Activated CD8-positive, alpha-beta T cell treated with anti-CD3 and anti-CD28 coated beads, Interleukin-2, amount 10 ng/mL, durations not matched to agents 7 days and 5 days (primary cell): ENCODE data around the gene CTNNB1. TPM values are rescaled to one million over a fixed set of nuclear protein-coding genes. Genes with fewer than 3 reads are reported as not detected.

Experiments used
- ATAC-seq: fragments of 150-1000 bp; cut with Tn5 transposase; one replicate; pipeline ENCODE4 v1.10.0; 2021; ENCODE audit warnings: moderate library complexity
- CTCF ChIA-PET: fragments of 350-600 bp; sonication (Branson Sonifier 250); formaldehyde crosslinking; loops from one replicate; lab custom pipeline; 2021; ENCODE audit warnings: antibody characterized with exemption; lab: Charles Lee
- POLR2A ChIA-PET: fragments of 350-600 bp; sonication (Branson Sonifier 250); formaldehyde crosslinking; loops from one replicate; lab custom pipeline; 2021; ENCODE audit warnings: antibody characterized with exemption; lab: Charles Lee
- DNase-seq: peaks from one replicate; pipeline ENCODE4 v3.0.0-alpha.2; 2020
- H3K27ac Mint-ChIP-seq: one replicate; pipeline ENCODE4 v1.8.0; 2021; ENCODE audit warnings: mild to moderate bottlenecking, mixed read lengths
- H3K27me3 Mint-ChIP-seq: one replicate; pipeline ENCODE4 v1.8.0; 2021; ENCODE audit warnings: low read depth, mixed read lengths
- H3K36me3 Mint-ChIP-seq: one replicate; pipeline ENCODE4 v1.8.0; 2021; ENCODE audit warnings: low read depth, mixed read lengths
- H3K4me1 Mint-ChIP-seq: one replicate; pipeline ENCODE4 v1.8.0; 2021; ENCODE audit warnings: low read depth, mixed read lengths
- H3K4me3 Mint-ChIP-seq: one replicate; pipeline ENCODE4 v1.8.0; 2021; ENCODE audit warnings: mild to moderate bottlenecking, mixed read lengths
- H3K9me3 Mint-ChIP-seq: one replicate; pipeline ENCODE4 v1.8.0; 2022; ENCODE audit warnings: mixed read lengths; ENCODE audit not compliant: insufficient read depth
- total RNA-seq, 2 experiments: library from RNA; stranded (reverse); gene quantifications; one replicate each; pipeline ENCODE4 v1.2.3, GENCODE V29; 2021

CTNNB1 gene
- total RNA-seq, 2 experiments from 2014 or later = 112 TPM

GRCh38 chr3:41204369-41204768, 5.1 kb downstream of the CTNNB1 start:
- no peak overlapping the region for H3K27ac Mint-ChIP-seq
- H3K4me3 Mint-ChIP-seq = no peak overlapping the region
- H3K4me1 Mint-ChIP-seq = peaks cover 68% of the 10 kb centered on the region
- ATAC-seq (no peak), DNase-seq (no peak)
- ChIA-PET CTCF (no interaction called here), POLR2A (no interaction called here)
- H3K9me3 Mint-ChIP-seq = no peaks in the 10 kb centered on the region
- H3K36me3 Mint-ChIP-seq = peaks cover 38% of the 10 kb centered on the region
- H3K27me3 Mint-ChIP-seq = no peaks in the 10 kb centered on the region

- Mint-ChIP-seq H3K4me3 (no peak overlapping the region), H3K27me3 (no peaks in the 10 kb centered on the region), H3K27ac (no peak overlapping the region), H3K4me1 (peaks cover 71% of the 10 kb centered on the region), H3K36me3 (peaks cover 42% of the 10 kb centered on the region), H3K9me3 (no peaks in the 10 kb centered on the region)
- DNase-seq (no peak), ATAC-seq (no peak)
- ChIA-PET POLR2A (no interaction called here), CTCF (no interaction called here)
Observed at GRCh38 chr3:41205591-41205990, 6.3 kb downstream of the CTNNB1 start.

- no peaks in the 10 kb centered on the region for H3K9me3 Mint-ChIP-seq
- ATAC-seq = no peak
- no peak for DNase-seq
- peaks cover 59% of the 10 kb centered on the region for H3K4me1 Mint-ChIP-seq
- ChIA-PET CTCF (interaction anchor here (1.0 to 1.5 kb wide), 2 partner anchors 8 to 15 kb away, joined by 3 to 4 read pairs; no protein-coding TSS in a partner anchor), POLR2A (interaction anchor here (1.3 kb wide), 1 partner anchor 8 kb away, joined by 11 read pairs; the partner anchor contains the start of gene CTNNB1)
- peaks cover 40% of the 10 kb centered on the region for H3K36me3 Mint-ChIP-seq
- no peak overlapping the region for H3K4me3 Mint-ChIP-seq
- no peaks in the 10 kb centered on the region for H3K27me3 Mint-ChIP-seq
- no peak overlapping the region for H3K27ac Mint-ChIP-seq
Observed at GRCh38 chr3:41207355-41207754, 8.1 kb downstream of the CTNNB1 start.

- H3K4me1 Mint-ChIP-seq = peaks cover 59% of the 10 kb centered on the region
- no peaks in the 10 kb centered on the region for H3K27me3 Mint-ChIP-seq
- peaks cover 42% of the 10 kb centered on the region for H3K36me3 Mint-ChIP-seq
- no peak for DNase-seq
- no peak overlapping the region for H3K27ac Mint-ChIP-seq
- ChIA-PET POLR2A (interaction anchor here (1.3 to 1.6 kb wide), 2 partner anchors 9 kb away, joined by 6 to 11 read pairs; partner anchors contain the start of gene CTNNB1), CTCF (interaction anchor here (1.0 kb wide), 1 partner anchor 14 kb away, joined by 3 read pairs; no protein-coding TSS in a partner anchor)
- no peaks in the 10 kb centered on the region for H3K9me3 Mint-ChIP-seq
- no peak overlapping the region for H3K4me3 Mint-ChIP-seq
- no peak for ATAC-seq
Observed at GRCh38 chr3:41208507-41209220, 9.4 kb downstream of the CTNNB1 start.

- Mint-ChIP-seq H3K36me3 (peaks cover 42% of the 10 kb centered on the region), H3K4me3 (no peak overlapping the region), H3K27ac (no peak overlapping the region), H3K4me1 (peaks cover 49% of the 10 kb centered on the region), H3K27me3 (no peaks in the 10 kb centered on the region), H3K9me3 (no peaks in the 10 kb centered on the region)
- POLR2A ChIA-PET = interaction anchor here (1.6 kb wide), 1 partner anchor 10 kb away, joined by 6 read pairs; the partner anchor contains the start of gene CTNNB1
- CTCF ChIA-PET = no interaction called here
- ATAC-seq (no peak), DNase-seq (no peak)
Observed at GRCh38 chr3:41209646-41210045, 10.3 kb downstream of the CTNNB1 start.

- no peaks in the 10 kb centered on the region for H3K9me3 Mint-ChIP-seq
- H3K4me1 Mint-ChIP-seq = peaks cover 49% of the 10 kb centered on the region
- no peak overlapping the region for H3K27ac Mint-ChIP-seq
- CTCF ChIA-PET = no interaction called here
- peaks cover 36% of the 10 kb centered on the region for H3K36me3 Mint-ChIP-seq
- DNase-seq (no peak), ATAC-seq (no peak)
- no peak overlapping the region for H3K4me3 Mint-ChIP-seq
- POLR2A ChIA-PET = interaction anchor here (0.6 to 1.0 kb wide), 3 partner anchors 12 to 796 kb away, joined by 3 to 5 read pairs (median 3); partner anchors contain the start of gene CTNNB1
- no peaks in the 10 kb centered on the region for H3K27me3 Mint-ChIP-seq
Observed at GRCh38 chr3:41210966-41211365, 11.7 kb downstream of the CTNNB1 start.

GRCh38 chr3:41212088-41212487, 12.8 kb downstream of the CTNNB1 start:
- DNase-seq (no peak), ATAC-seq (no peak)
- peaks cover 50% of the 10 kb centered on the region for H3K4me1 Mint-ChIP-seq
- H3K4me3 Mint-ChIP-seq = no peak overlapping the region
- no peaks in the 10 kb centered on the region for H3K27me3 Mint-ChIP-seq
- peaks cover 33% of the 10 kb centered on the region for H3K36me3 Mint-ChIP-seq
- ChIA-PET POLR2A (interaction anchor here (0.7 to 1.9 kb wide), 2 partner anchors 13 to 64 kb away, joined by 3 to 8 read pairs; partner anchors contain the start of gene CTNNB1), CTCF (interaction anchor here (0.6 kb wide), 1 partner anchor 881 kb away, joined by 3 read pairs; no protein-coding TSS in a partner anchor)
- no peaks in the 10 kb centered on the region for H3K9me3 Mint-ChIP-seq
- no peak overlapping the region for H3K27ac Mint-ChIP-seq

GRCh38 chr3:41213588-41213987, 14.3 kb downstream of the CTNNB1 start:
- Mint-ChIP-seq H3K4me1 (peaks cover 40% of the 10 kb centered on the region), H3K4me3 (no peak overlapping the region), H3K27me3 (no peaks in the 10 kb centered on the region), H3K36me3 (peaks cover 22% of the 10 kb centered on the region), H3K27ac (no peak overlapping the region), H3K9me3 (no peaks in the 10 kb centered on the region)
- POLR2A ChIA-PET = interaction anchor here (0.6 to 1.9 kb wide), 2 partner anchors 14 to 47 kb away, joined by 3 to 8 read pairs; partner anchors contain the start of gene CTNNB1
- DNase-seq (no peak), ATAC-seq (no peak)
- CTCF ChIA-PET = no interaction called here

- ATAC-seq = no peak
- CTCF ChIA-PET = interaction anchor here (1.4 to 1.6 kb wide), 2 partner anchors 9 to 18 kb away, joined by 4 to 10 read pairs; partner anchors contain the start of gene CTNNB1
Observed at GRCh38 chr3:41216422-41216821, 17.1 kb downstream of the CTNNB1 start.

GRCh38 chr3:41216993-41217392, 17.7 kb downstream of the CTNNB1 start:
- Mint-ChIP-seq H3K27ac (no peak overlapping the region), H3K36me3 (peaks cover 6% of the 10 kb centered on the region), H3K4me1 (peaks cover 40% of the 10 kb centered on the region), H3K27me3 (no peaks in the 10 kb centered on the region), H3K4me3 (no peak overlapping the region), H3K9me3 (no peaks in the 10 kb centered on the region)
- no peak for DNase-seq
- no peak for ATAC-seq
- ChIA-PET POLR2A (interaction anchor here (0.9 to 1.4 kb wide), 2 partner anchors 15 to 18 kb away, joined by 3 to 5 read pairs; partner anchors contain the start of gene CTNNB1), CTCF (no interaction called here)

More at GRCh38 chr3:41216422-41216821, 17.1 kb downstream of the CTNNB1 start:
- H3K4me3 Mint-ChIP-seq = no peak overlapping the region
- peaks cover 10% of the 10 kb centered on the region for H3K36me3 Mint-ChIP-seq
- no peaks in the 10 kb centered on the region for H3K27me3 Mint-ChIP-seq
- no peak for DNase-seq
- no peak overlapping the region for H3K27ac Mint-ChIP-seq
- no peaks in the 10 kb centered on the region for H3K9me3 Mint-ChIP-seq
- POLR2A ChIA-PET = interaction anchor here (0.9 to 1.4 kb wide), 2 partner anchors 15 to 17 kb away, joined by 3 to 5 read pairs; partner anchors contain the start of gene CTNNB1
- peaks cover 39% of the 10 kb centered on the region for H3K4me1 Mint-ChIP-seq

- Mint-ChIP-seq H3K27ac (no peak overlapping the region), H3K27me3 (no peaks in the 10 kb centered on the region), H3K36me3 (peaks cover 11% of the 10 kb centered on the region), H3K9me3 (no peaks in the 10 kb centered on the region), H3K4me1 (peaks cover 38% of the 10 kb centered on the region), H3K4me3 (no peak overlapping the region)
- DNase-seq = no peak
- ChIA-PET POLR2A (no interaction called here), CTCF (no interaction called here)
- no peak for ATAC-seq
Observed at GRCh38 chr3:41219424-41219823, 20.1 kb downstream of the CTNNB1 start.
